Tibial nerve (tissue), 4 donors: Measurements from ENCODE around the gene WRAP73. TPM values are rescaled to one million over a fixed set of nuclear protein-coding genes. Genes with fewer than 3 reads are reported as not detected.
"Not testable (repeated sequence)": the region's sequence is repeated elsewhere in the genome, so short reads cannot be mapped to it uniquely, and the experiment has no call there.

Source experiments
- DNase-seq, 2 donors: peaks; one replicate each; pipeline ENCODE4 v3.0.0-alpha.2; 2019; ENCODE audit warnings: low spot score in 2 of 2
- H3K27ac ChIP-seq, 4 donors: fragments of 200-600 bp; sonication (generic) in 3 of 4; one replicate each; pipeline ENCODE4 v1.5.1; 2017 to 2019; ENCODE audit warnings: mild to moderate bottlenecking in 1 of 4
- H3K27me3 ChIP-seq, 2 donors: fragments of 200-600 bp; sonication (generic) in 1 of 2; one replicate each; pipeline versions ENCODE4 v1.5.1 to v1.6.0; 2017 to 2019
- H3K36me3 ChIP-seq, 3 donors: fragments of 200-600 bp; sonication (generic); one replicate each; pipeline ENCODE4 v1.5.1; 2018 to 2019
- H3K4me1 ChIP-seq, 4 donors: fragments of 200-600 bp; sonication (generic) in 3 of 4; one replicate each; pipeline ENCODE4 v1.5.1; 2017 to 2019
- H3K4me3 ChIP-seq, 4 donors: fragments of 200-600 bp; sonication (generic) in 3 of 4; one replicate each; pipeline ENCODE4 v1.5.1; 2017 to 2019; ENCODE audit warnings: mild to moderate bottlenecking in 1 of 4, moderate library complexity in 1 of 4
- H3K9me3 ChIP-seq, 4 donors: fragments of 200-600 bp; sonication (generic) in 3 of 4; one replicate each; pipeline ENCODE4 v1.5.1; 2017 to 2019
- CTCF ChIP-seq, 5 experiments: fragments of 200-600 bp in 3 of 5; fragments of 450-650 bp in 2 of 5; sonication (generic) in 3 of 5; IDR thresholded peaks; one replicate each; pipeline ENCODE4 v1.5.1; 2016 to 2019; ENCODE audit warnings: antibody characterized with exemption in 5 of 5, mild to moderate bottlenecking in 3 of 5, moderate library complexity in 2 of 5
- EP300 ChIP-seq, 2 donors: sonication (generic); formaldehyde crosslinking; IDR thresholded peaks; one replicate each; pipeline ENCODE4 v1.6.1; 2017; ENCODE audit warnings: antibody characterized with exemption in 2 of 2, mild to moderate bottlenecking in 1 of 2
- POLR2A ChIP-seq, 2 donors: fragments of 450-650 bp; IDR thresholded peaks; one replicate each; pipeline ENCODE4 v1.6.1; 2017; ENCODE audit warnings: antibody characterized with exemption in 2 of 2, mild to moderate bottlenecking in 2 of 2, moderate library complexity in 2 of 2
- WGBS, 2 donors: methylation state at CpG; one replicate each; pipeline ENCODE4 v1.1.5; 2018; 5-methylcytosine and 5-hydroxymethylcytosine counted together
- total RNA-seq, 4 donors: library from RNA; depleted of rRNA; stranded (reverse); fragments of >200 nt; gene quantifications; one replicate each; pipeline ENCODE4 v1.1.0, GENCODE V29; 2016

WRAP73 gene
- total RNA-seq, 4 donors from 2014 or later: 11.1 to 17.1 (median 12.9) TPM

- Histone ChIP-seq H3K4me3 (no peak overlapping the region), H3K27ac (no peak overlapping the region), H3K36me3 (no peaks in the 10 kb centered on the region), H3K9me3 (no peaks in the 10 kb centered on the region), H3K4me1 (no peaks in the 10 kb centered on the region), H3K27me3 (no peaks in the 10 kb centered on the region)
- no peak for TF ChIP-seq CTCF (IDR thresholded peaks at IDR 0.05)
- no peak for TF ChIP-seq POLR2A (IDR thresholded peaks at IDR 0.05)
- no peak for TF ChIP-seq EP300 (IDR thresholded peaks at IDR 0.05)
- no peak for DNase-seq
- WGBS, 2 donors: 66 to 67% methylated on average over 24 of the region's 24 CpGs
Measured at GRCh38 chr1:3586986-3587759, 62.7 kb downstream of the WRAP73 start.

GRCh38 chr1:3585940-3586568 lies 63.8 kb downstream of the WRAP73 start:
- no peak for TF ChIP-seq EP300 (IDR thresholded peaks at IDR 0.05)
- TF ChIP-seq POLR2A (IDR thresholded peaks at IDR 0.05): no peak
- TF ChIP-seq CTCF (IDR thresholded peaks at IDR 0.05): no peak
- Histone ChIP-seq H3K36me3 (no peaks in the 10 kb centered on the region), H3K27me3 (no peaks in the 10 kb centered on the region), H3K4me3 (no peak overlapping the region), H3K27ac (no peak overlapping the region), H3K4me1 (no peaks in the 10 kb centered on the region), H3K9me3 (no peaks in the 10 kb centered on the region)
- no peak for DNase-seq
- 85 to 88% methylated on average over 19 of the region's 19 CpGs for WGBS, 2 donors

GRCh38 chr1:3585353-3585868 lies 64.5 kb downstream of the WRAP73 start:
- H3K4me3 ChIP-seq, H3K9me3 ChIP-seq, H3K27me3 ChIP-seq, H3K4me1 ChIP-seq, H3K27ac ChIP-seq, DNase-seq, H3K36me3 ChIP-seq: not testable (repeated sequence)
- 61 to 73% methylated on average over 6 of the region's 6 CpGs for WGBS, 2 donors

GRCh38 chr1:3584915-3585314 lies 65.0 kb downstream of the WRAP73 start:
- no peaks in the 10 kb centered on the region for H3K4me1 ChIP-seq
- 81 to 85% methylated on average over 7 of the region's 7 CpGs for WGBS, 2 donors
- no peak overlapping the region for H3K4me3 ChIP-seq
- no peak for DNase-seq
- TF ChIP-seq POLR2A (IDR thresholded peaks at IDR 0.05) (no peak), CTCF (IDR thresholded peaks at IDR 0.05) (no peak), EP300 (IDR thresholded peaks at IDR 0.05) (no peak)
- H3K27me3 ChIP-seq: no peaks in the 10 kb centered on the region
- H3K27ac ChIP-seq: no peak overlapping the region
- H3K9me3 ChIP-seq: no peaks in the 10 kb centered on the region
- H3K36me3 ChIP-seq: no peaks in the 10 kb centered on the region

GRCh38 chr1:3583751-3584150 lies 66.2 kb downstream of the WRAP73 start:
- not testable (repeated sequence) for H3K4me3 ChIP-seq, H3K9me3 ChIP-seq, H3K27ac ChIP-seq, H3K4me1 ChIP-seq, DNase-seq, H3K27me3 ChIP-seq, H3K36me3 ChIP-seq
- 83 to 85% methylated on average over 4 to 13 of the region's 21 CpGs for WGBS, 2 donors

GRCh38 chr1:3581296-3582036 lies 68.4 kb downstream of the WRAP73 start:
- no peak for TF ChIP-seq EP300 (IDR thresholded peaks at IDR 0.05)
- TF ChIP-seq POLR2A (IDR thresholded peaks at IDR 0.05): no peak
- no peak for TF ChIP-seq CTCF (IDR thresholded peaks at IDR 0.05)
- no peak overlapping the region for H3K4me3 ChIP-seq
- H3K9me3 ChIP-seq: no peaks in the 10 kb centered on the region
- H3K36me3 ChIP-seq: no peaks in the 10 kb centered on the region
- H3K4me1 ChIP-seq: peaks cover 0 to 1% (median 0%) of the 10 kb centered on the region in 4 donors
- H3K27ac ChIP-seq: no peak overlapping the region
- DNase-seq: no peak
- H3K27me3 ChIP-seq: no peaks in the 10 kb centered on the region
- WGBS, 2 donors: 65 to 67% methylated on average over 15 to 16 of the region's 16 CpGs
